IMR-90 (cell line): ENCODE data around the gene PBX4. TPM values are rescaled to one million over a fixed set of nuclear protein-coding genes. Genes with fewer than 3 reads are reported as not detected.

ENCODE experiments used
- ATAC-seq: fragments of 200-7000 bp; cut with Tn5 transposase; 2 replicates; pipeline ENCODE4 v1.9.1; 2020; ENCODE audit warnings: low read depth, mild to moderate bottlenecking, moderate library complexity
- BruUV-seq: library from RNA; stranded (reverse); fragments of 400-500 nt; replicated peaks from 2 replicates; lab custom pipeline; 2021; lab: Mats Ljungman, UMichigan
- CTCF ChIA-PET: fragments of 300-600 bp; formaldehyde crosslinking; extraction: SDS; loops from one replicate; lab custom pipeline; 2021; ENCODE audit warnings: antibody characterized with exemption; lab: Yijun Ruan, JAX
- POLR2A ChIA-PET: fragments of 300-600 bp; sonication (Branson Sonifier 250); formaldehyde crosslinking; loops from one replicate; lab custom pipeline; 2022; ENCODE audit warnings: antibody characterized with exemption; ENCODE audit not compliant: unreplicated experiment; lab: Charles Lee
- DNase-seq: peaks from one replicate; pipeline ENCODE4 v3.0.0; 2013
- H2AFZ ChIP-seq: replicated peaks from 2 replicates; pipeline ENCODE3; 2013; ENCODE audit warnings: low read length, mild to moderate bottlenecking; ENCODE audit not compliant: poor library complexity
- H2AK5ac ChIP-seq: 2 replicates; pipeline ENCODE4 v1.6.1; 2013; ENCODE audit warnings: low read depth, low read length, inconsistent platforms
- H2AK9ac ChIP-seq: replicated peaks from 2 replicates; pipeline ENCODE3; 2013; ENCODE audit warnings: mild to moderate bottlenecking, low read depth, low read length, moderate library complexity; ENCODE audit not compliant: poor library complexity
- H2BK120ac ChIP-seq: 2 replicates; pipeline ENCODE4 v1.6.1; 2013; ENCODE audit warnings: low read depth, low read length, inconsistent platforms
- H2BK15ac ChIP-seq: 3 replicates; pipeline ENCODE4 v1.6.1; 2013; ENCODE audit warnings: low read depth, low read length, inconsistent platforms
- H2BK20ac ChIP-seq: 2 replicates; pipeline ENCODE4 v1.6.1; 2013; ENCODE audit warnings: low read depth, mild to moderate bottlenecking, inconsistent platforms, low read length, moderate library complexity
- H2BK5ac ChIP-seq: 2 replicates; pipeline ENCODE4 v1.6.1; 2013; ENCODE audit warnings: mild to moderate bottlenecking, low read depth, low read length, inconsistent platforms; ENCODE audit not compliant: poor library complexity, severe bottlenecking
- H3K14ac ChIP-seq: replicated peaks from 2 replicates; pipeline ENCODE4 v1.6.1; 2013; ENCODE audit warnings: low read depth, low read length, inconsistent platforms
- H3K18ac ChIP-seq: 2 replicates; pipeline ENCODE4 v1.6.1; 2013; ENCODE audit warnings: low read depth, low read length, control low read depth
- H3K23ac ChIP-seq: 2 replicates; pipeline ENCODE4 v1.6.1; 2013; ENCODE audit warnings: low read depth, low read length, inconsistent platforms
- H3K27ac ChIP-seq: 2 replicates; pipeline ENCODE4 v1.5.1; 2013; ENCODE audit warnings: mild to moderate bottlenecking, control low read depth, low read length; ENCODE audit not compliant: insufficient read depth
- H3K27me3 ChIP-seq: 2 replicates; pipeline ENCODE4 v1.6.1; 2013; ENCODE audit warnings: low read length; ENCODE audit not compliant: control insufficient read depth, insufficient read depth
- H3K36me3 ChIP-seq: 2 replicates; pipeline ENCODE4 v1.6.1; 2013; ENCODE audit warnings: low read length, mixed read lengths; ENCODE audit not compliant: control insufficient read depth, insufficient read depth
- H3K4ac ChIP-seq: 2 replicates; pipeline ENCODE4 v1.6.1; 2013; ENCODE audit warnings: low read depth, low read length, inconsistent platforms
- H3K4me1 ChIP-seq: 2 replicates; pipeline ENCODE4 v1.6.1; 2013; ENCODE audit warnings: low read length, mixed read lengths; ENCODE audit not compliant: control insufficient read depth, insufficient read depth
- H3K4me2 ChIP-seq: 2 replicates; pipeline ENCODE4 v1.6.1; 2013; ENCODE audit warnings: low read depth, mild to moderate bottlenecking, control low read depth, low read length, moderate library complexity
- H3K4me3 ChIP-seq: 2 replicates; pipeline ENCODE4 v1.5.1; 2013; ENCODE audit warnings: low read depth, mild to moderate bottlenecking, control low read depth, low read length, moderate library complexity; ENCODE audit not compliant: insufficient read depth
- H3K56ac ChIP-seq: 2 replicates; pipeline ENCODE4 v1.6.1; 2013; ENCODE audit warnings: low read length, inconsistent platforms; ENCODE audit not compliant: insufficient read depth; ENCODE audit errors: extremely low read depth
- H3K79me1 ChIP-seq, 2 experiments: 2 replicates each; pipeline ENCODE4 v1.6.1; 2013; ENCODE audit warnings: low read length in 2 of 2, inconsistent platforms in 1 of 2, low read depth in 1 of 2
- H3K9ac ChIP-seq: 2 replicates; pipeline ENCODE4 v1.6.1; 2013; ENCODE audit warnings: low read depth, low read length, control low read depth
- H3K9me1 ChIP-seq: 2 replicates; pipeline ENCODE4 v1.6.1; 2013; ENCODE audit warnings: low read length, inconsistent platforms; ENCODE audit not compliant: insufficient read depth
- H3K9me3 ChIP-seq: 2 replicates; pipeline ENCODE4 v1.6.1; 2013; ENCODE audit warnings: low read length; ENCODE audit not compliant: control insufficient read depth, insufficient read depth
- H4K20me1 ChIP-seq: 2 replicates; pipeline ENCODE4 v1.6.1; 2013; ENCODE audit warnings: low read length, inconsistent platforms; ENCODE audit not compliant: insufficient read depth
- H4K5ac ChIP-seq: 2 replicates; pipeline ENCODE4 v1.6.1; 2013; ENCODE audit warnings: mild to moderate bottlenecking, low read depth, low read length, control low read depth
- H4K8ac ChIP-seq, 2 experiments: 2 replicates each; pipeline ENCODE4 v1.6.1; 2013; ENCODE audit warnings: low read depth in 2 of 2, low read length in 2 of 2, control low read depth in 1 of 2, inconsistent platforms in 1 of 2
- H4K91ac ChIP-seq: 2 replicates; pipeline ENCODE4 v1.6.1; 2013; ENCODE audit warnings: low read depth, low read length, inconsistent platforms; ENCODE audit not compliant: insufficient read depth
- CEBPB ChIP-seq: IDR thresholded peaks from 2 replicates; pipeline ENCODE4 v1.6.1; 2012; ENCODE audit warnings: low read depth, low read length, improper control_type of control experiment
- CTCF ChIP-seq: conservative IDR thresholded peaks from 2 replicates; pipeline ENCODE4 v1.5.1; 2012; ENCODE audit warnings: mild to moderate bottlenecking, low read depth, low read length, improper control_type of control experiment
- MAFK ChIP-seq: IDR thresholded peaks from 2 replicates; pipeline ENCODE4 v1.6.1; 2012; ENCODE audit warnings: low read depth, low read length, improper control_type of control experiment
- MAZ ChIP-seq: IDR thresholded peaks from 2 replicates; pipeline ENCODE4 v1.6.1; 2012; ENCODE audit warnings: low read depth, mild to moderate bottlenecking, low read length, improper control_type of control experiment, moderate library complexity, borderline replicate concordance
- MXI1 ChIP-seq: IDR thresholded peaks from 2 replicates; pipeline ENCODE4 v1.6.1; 2012; ENCODE audit warnings: low read depth, mild to moderate bottlenecking, low read length, moderate library complexity, borderline replicate concordance
- NFE2L2 ChIP-seq: fragments of 150-350 bp; IDR thresholded peaks from 2 replicates; pipeline ENCODE4 v1.6.1; 2016; ENCODE audit warnings: low read depth, mild to moderate bottlenecking, low read length
- POLR2A ChIP-seq: IDR thresholded peaks from 2 replicates; pipeline ENCODE4 v1.6.1; 2012; ENCODE audit warnings: mild to moderate bottlenecking, low read depth, low read length
- RAD21 ChIP-seq: IDR thresholded peaks from 2 replicates; pipeline ENCODE4 v1.6.1; 2012; ENCODE audit warnings: low read length, improper control_type of control experiment
- RCOR1 ChIP-seq: IDR thresholded peaks from 2 replicates; pipeline ENCODE4 v1.6.1; 2012; ENCODE audit warnings: mild to moderate bottlenecking, low read length, improper control_type of control experiment; ENCODE audit not compliant: insufficient replicate concordance
- RFX5 ChIP-seq: IDR thresholded peaks from 2 replicates; pipeline ENCODE4 v1.8.0; 2012; ENCODE audit warnings: low read depth, mild to moderate bottlenecking, low read length, moderate library complexity
- SMC3 ChIP-seq: fragments of 150-350 bp; IDR thresholded peaks from 2 replicates; pipeline ENCODE4 v1.6.1; 2016; ENCODE audit warnings: low read depth, mild to moderate bottlenecking, antibody characterized with exemption, low read length, moderate library complexity
- USF2 ChIP-seq: fragments of 150-350 bp; IDR thresholded peaks from 2 replicates; pipeline ENCODE4 v1.6.1; 2017; ENCODE audit warnings: mild to moderate bottlenecking, antibody characterized with exemption, low read length, low read depth
- WGBS, 2 experiments: methylation state at CpG; one replicate each; pipeline versions ENCODE4 v1.1.5 to v1.1.7; 2013; ENCODE audit warnings: missing lambda C conversion rate in 2 of 2; ENCODE audit not compliant: insufficient read length in 1 of 2; ENCODE audit errors: extremely low coverage in 2 of 2; 5-methylcytosine and 5-hydroxymethylcytosine counted together
- dilution Hi-C: fragments of 300-500 bp; cut with HindIII; formaldehyde crosslinking; loops from one replicate; pipeline ENCODE4 v1.14.3; 2018; ENCODE audit warnings: low sequenced_read_pairs; ENCODE audit not compliant: unreplicated experiment
- in situ Hi-C: fragments of 300-500 bp; cut with MboI; formaldehyde crosslinking; loops from 3 replicates; pipeline ENCODE4 v1.14.3; 2019; ENCODE audit warnings: low sequenced_read_pairs, inconsistent platforms, mixed read lengths
- intact Hi-C: fragments of 100-400 bp; cut with micrococcal nuclease; formaldehyde crosslinking; loops from 2 replicates; pipeline ENCODE4 v1.10.0; 2022
- polyA plus RNA-seq, 3 experiments: library from polyadenylated mRNA; depleted of rRNA; stranded (reverse); fragments of >200 nt; gene quantifications; 2 replicates each; pipeline ENCODE4 v1.2.3, GENCODE V29; 2012; ENCODE audit warnings: low replicate concordance in 1 of 3
- total RNA-seq: library from RNA; depleted of rRNA; stranded (reverse); fragments of >200 nt; gene quantifications from 2 replicates; pipeline ENCODE4 v1.2.3, GENCODE V29; 2012
- TF ChIP-seq, protein P1 (sequence below): fragments of 150-350 bp; IDR thresholded peaks from 2 replicates; pipeline ENCODE4 v1.6.1; 2016; ENCODE audit warnings: low read depth, mild to moderate bottlenecking, low read length, moderate library complexity, borderline replicate concordance

The PBX4 gene
- total and polyA plus RNA-seq, 2 of the 4 experiments (the other 2 are of a cell fraction), result 0.90 to 2.9 TPM

GRCh38 chr19:19520989-19521388 is 97.5 kb downstream of the PBX4 start:
- no peak overlapping the region for H3K4me2 ChIP-seq
- no CpG with 5 or more reads among the region's 6 CpGs for WGBS, 2 experiments
- H3K56ac ChIP-seq, result no peak overlapping the region
- no peak for DNase-seq
- H3K27ac ChIP-seq, result no peak overlapping the region
- peaks cover 31% of the 10 kb centered on the region for H4K20me1 ChIP-seq
- BruUV-seq, result no TSS peak
- H3K14ac ChIP-seq, result no peak overlapping the region
- H3K4ac ChIP-seq, result no peak overlapping the region
- intact Hi-C loops (no loop called here), in situ Hi-C loops (no loop called here), dilution Hi-C loops (no loop called here)
- H3K9me1 ChIP-seq, result no peaks in the 10 kb centered on the region
- H3K18ac ChIP-seq, result no peak overlapping the region
- no peak overlapping the region for H2AK9ac ChIP-seq
- no peak overlapping the region for H4K8ac ChIP-seq
- H2BK20ac ChIP-seq, result no peak overlapping the region
- H4K5ac ChIP-seq, result no peak overlapping the region
- peaks cover 18% of the 10 kb centered on the region for H3K36me3 ChIP-seq
- H3K9me3 ChIP-seq, result no peaks in the 10 kb centered on the region
- no peak overlapping the region for H3K9ac ChIP-seq
- no peak overlapping the region for H2BK15ac ChIP-seq
- CTCF ChIA-PET, result no interaction called here
- no peak overlapping the region for H3K23ac ChIP-seq
- no peak overlapping the region for H2BK120ac ChIP-seq
- peaks cover 2% of the 10 kb centered on the region; the same call in 1 of the 2 replicates for H3K4me1 ChIP-seq
- TF ChIP-seq NFE2L2, result no peak
- TF ChIP-seq MXI1, result no peak
- TF ChIP-seq RFX5, result no peak
- no peak for TF ChIP-seq CTCF
- no peak for TF ChIP-seq MAFK
- TF ChIP-seq SMC3, result no peak
- TF ChIP-seq POLR2A, result no peak
- TF ChIP-seq USF2, result no peak
- TF ChIP-seq MAZ, result no peak
- TF ChIP-seq, protein P1, sequence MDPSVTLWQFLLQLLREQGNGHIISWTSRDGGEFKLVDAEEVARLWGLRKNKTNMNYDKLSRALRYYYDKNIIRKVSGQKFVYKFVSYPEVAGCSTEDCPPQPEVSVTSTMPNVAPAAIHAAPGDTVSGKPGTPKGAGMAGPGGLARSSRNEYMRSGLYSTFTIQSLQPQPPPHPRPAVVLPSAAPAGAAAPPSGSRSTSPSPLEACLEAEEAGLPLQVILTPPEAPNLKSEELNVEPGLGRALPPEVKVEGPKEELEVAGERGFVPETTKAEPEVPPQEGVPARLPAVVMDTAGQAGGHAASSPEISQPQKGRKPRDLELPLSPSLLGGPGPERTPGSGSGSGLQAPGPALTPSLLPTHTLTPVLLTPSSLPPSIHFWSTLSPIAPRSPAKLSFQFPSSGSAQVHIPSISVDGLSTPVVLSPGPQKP, result no peak
- no peak for TF ChIP-seq RAD21
- no peak for TF ChIP-seq RCOR1
- TF ChIP-seq CEBPB, result no peak
- H2AK5ac ChIP-seq, result no peak overlapping the region
- no peak for ATAC-seq
- no peak overlapping the region for H3K4me3 ChIP-seq
- H2AFZ ChIP-seq, result no peak overlapping the region
- H4K91ac ChIP-seq, result no peak overlapping the region
- H3K27me3 ChIP-seq, result no peaks in the 10 kb centered on the region
- POLR2A ChIA-PET, result no interaction called here
- H3K79me1 ChIP-seq, result peaks cover 33 to 80% of the 10 kb centered on the region in 2 experiments
- no peak overlapping the region for H2BK5ac ChIP-seq
